Stimulated activated CD8-positive, alpha-beta memory T cell treated with anti-CD3 and anti-CD28 coated beads, Interleukin-15, amount 100 ng/mL, for 1 hour (primary cell): ENCODE results near the gene MSH6.
A peak's percentile ranks its signal among the peaks of the same experiment; 100 is the strongest.

ENCODE experiments used
- DNase-seq: peaks from one replicate; pipeline ENCODE4 v3.0.0-alpha.2; 2020; ENCODE audit warnings: low read depth

Gene MSH6

GRCh38 chr2:47782671-47783485, at the start of gene MSH6:
Gene MSH6 (plus strand): TSS chr2:47783145. CDS start chr2:47783234, 89 bp downstream.
- peak; percentile 67 for DNase-seq

- no peak for DNase-seq
These were observed 47.6 kb upstream of the MSH6 start for GRCh38 chr2:47735136-47735869.

- DNase-seq = no peak
These were observed 47.0 kb upstream of the MSH6 start for GRCh38 chr2:47735912-47736311.

GRCh38 chr2:47737191-47737975, 45.6 kb upstream of the MSH6 start:
- DNase-seq = no peak

- DNase-seq = no peak
These were observed 44.6 kb upstream of the MSH6 start for GRCh38 chr2:47738331-47738730.

GRCh38 chr2:47741101-47741500, 41.8 kb upstream of the MSH6 start:
- no peak for DNase-seq

GRCh38 chr2:47741637-47742036, 41.3 kb upstream of the MSH6 start:
- DNase-seq = no peak

- no peak for DNase-seq
These were observed 38.9 kb upstream of the MSH6 start for GRCh38 chr2:47744074-47744473.

GRCh38 chr2:47747878-47748277, 35.1 kb upstream of the MSH6 start:
- no peak for DNase-seq

- DNase-seq = no peak
These were observed 31.0 kb upstream of the MSH6 start for GRCh38 chr2:47751856-47752414.

GRCh38 chr2:47767497-47767844, 15.5 kb upstream of the MSH6 start:
- no peak for DNase-seq

GRCh38 chr2:47767880-47768609, 14.9 kb upstream of the MSH6 start:
- DNase-seq = peak; percentile 52

- no peak for DNase-seq
These were observed 13.6 kb upstream of the MSH6 start for GRCh38 chr2:47769318-47769717.

- no peak for DNase-seq
These were observed 11.7 kb upstream of the MSH6 start for GRCh38 chr2:47771211-47771610.

GRCh38 chr2:47772343-47772742, 10.6 kb upstream of the MSH6 start:
- DNase-seq = no peak

- DNase-seq = no peak
These were observed 8.4 kb upstream of the MSH6 start for GRCh38 chr2:47774567-47774966.

- DNase-seq = no peak
These were observed 5.5 kb upstream of the MSH6 start for GRCh38 chr2:47777277-47777937.

GRCh38 chr2:47778698-47779425, 4.1 kb upstream of the MSH6 start:
- no peak for DNase-seq

GRCh38 chr2:47779426-47779790, 3.5 kb upstream of the MSH6 start:
- DNase-seq = no peak

- DNase-seq = no peak
These were observed 619 bp upstream of the MSH6 start for GRCh38 chr2:47782381-47782670.
